MM.1S (cell line): ENCODE results near the gene GRIK3.

Experiments used
- DNase-seq: peaks from one replicate; pipeline ENCODE4 v3.0.0-alpha.2; 2015
- H2AFZ ChIP-seq: fragments of 300-600 bp; sonication (generic); 2 replicates; pipeline ENCODE4 v1.6.0; 2016; ENCODE audit warnings: antibody characterized with exemption, low read length
- H3F3A ChIP-seq: fragments of 300-600 bp; sonication (generic); 2 replicates; pipeline ENCODE4 v1.6.1; 2016; ENCODE audit warnings: mild to moderate bottlenecking, antibody characterized with exemption, low read length, moderate library complexity, mixed read lengths; ENCODE audit not compliant: insufficient read depth
- H3K27ac ChIP-seq: fragments of 300-600 bp; sonication (generic); 2 replicates; pipeline ENCODE4 v1.5.1; 2016; ENCODE audit warnings: mild to moderate bottlenecking, low read length
- H3K27me3 ChIP-seq: fragments of 300-600 bp; sonication (generic); replicated peaks from 2 replicates; pipeline ENCODE4 v1.6.0; 2016; ENCODE audit warnings: low read length; ENCODE audit not compliant: insufficient read depth
- H3K36me3 ChIP-seq: fragments of 300-600 bp; sonication (generic); replicated peaks from 2 replicates; pipeline ENCODE4 v1.6.1; 2016; ENCODE audit warnings: mild to moderate bottlenecking, low read length, mixed read lengths; ENCODE audit not compliant: insufficient read depth
- H3K4me1 ChIP-seq: fragments of 300-600 bp; sonication (generic); 2 replicates; pipeline ENCODE4 v1.6.1; 2016; ENCODE audit warnings: low read length, mixed read lengths
- H3K4me2 ChIP-seq: fragments of 300-600 bp; sonication (generic); 2 replicates; pipeline ENCODE4 v1.6.0; 2016; ENCODE audit warnings: low read depth, low read length
- H3K4me3 ChIP-seq: fragments of 300-600 bp; sonication (generic); 2 replicates; pipeline ENCODE4 v1.5.1; 2016; ENCODE audit warnings: low read length, mixed read lengths
- H3K79me2 ChIP-seq: fragments of 300-600 bp; sonication (generic); 2 replicates; pipeline ENCODE4 v1.6.1; 2016; ENCODE audit warnings: mixed run types, low read length, mixed read lengths
- H3K9ac ChIP-seq: fragments of 300-600 bp; sonication (generic); 2 replicates; pipeline ENCODE4 v1.6.1; 2016; ENCODE audit warnings: low read length, mixed read lengths
- H3K9me2 ChIP-seq: fragments of 300-600 bp; sonication (generic); replicated peaks from 2 replicates; pipeline ENCODE4 v1.6.1; 2016; ENCODE audit warnings: mild to moderate bottlenecking, low read length, mixed read lengths; ENCODE audit not compliant: insufficient read depth
- H3K9me3 ChIP-seq: fragments of 300-600 bp; sonication (generic); replicated peaks from 2 replicates; pipeline ENCODE4 v1.6.1; 2016; ENCODE audit warnings: mild to moderate bottlenecking, low read length, mixed read lengths; ENCODE audit not compliant: insufficient read depth
- H4K20me1 ChIP-seq: fragments of 300-600 bp; sonication (generic); 2 replicates; pipeline ENCODE4 v1.6.1; 2016; ENCODE audit warnings: mild to moderate bottlenecking, low read length, moderate library complexity, mixed read lengths; ENCODE audit not compliant: insufficient read depth
- CTCF ChIP-seq: fragments of 300-600 bp; sonication (generic); IDR thresholded peaks from 2 replicates; pipeline ENCODE4 v1.5.1; 2016; ENCODE audit warnings: antibody characterized with exemption, low read length, mixed read lengths
- EZH2 ChIP-seq: fragments of 300-600 bp; sonication (generic); optimal IDR thresholded peaks from 2 replicates; pipeline ENCODE3; 2017; ENCODE audit warnings: low read depth, mild to moderate bottlenecking, antibody characterized with exemption, low read length, mixed read lengths
- EZH2phosphoT487 ChIP-seq: fragments of 300-600 bp; sonication (generic); IDR thresholded peaks from 2 replicates; pipeline ENCODE4 v1.6.1; 2018; ENCODE audit warnings: antibody characterized with exemption, low read length

The GRIK3 gene

GRCh38 chr1:37078866-37079265, 44.6 kb upstream of the GRIK3 start:
- TF ChIP-seq EZH2phosphoT487 (no peak), CTCF (no peak), EZH2 (no peak)
- no peaks in the 10 kb centered on the region for H3K4me1 ChIP-seq
- no peak overlapping the region for H3K4me3 ChIP-seq
- H3K9me2 ChIP-seq: no peaks in the 10 kb centered on the region
- H4K20me1 ChIP-seq: no peaks in the 10 kb centered on the region
- no peak overlapping the region for H2AFZ ChIP-seq
- no peaks in the 10 kb centered on the region for H3K36me3 ChIP-seq
- no peaks in the 10 kb centered on the region for H3F3A ChIP-seq
- H3K27me3 ChIP-seq: peaks cover 76% of the 10 kb centered on the region
- no peaks in the 10 kb centered on the region for H3K9me3 ChIP-seq
- H3K27ac ChIP-seq: no peak overlapping the region
- H3K4me2 ChIP-seq: no peak overlapping the region
- no peak overlapping the region for H3K9ac ChIP-seq
- no peaks in the 10 kb centered on the region for H3K79me2 ChIP-seq
- DNase-seq: no peak

GRCh38 chr1:37076168-37076567, 41.9 kb upstream of the GRIK3 start:
- Histone ChIP-seq H3K79me2 (no peaks in the 10 kb centered on the region), H3K36me3 (no peaks in the 10 kb centered on the region), H3K27ac (no peak overlapping the region), H3F3A (no peaks in the 10 kb centered on the region), H3K4me2 (no peak overlapping the region), H4K20me1 (no peaks in the 10 kb centered on the region), H3K9me3 (no peaks in the 10 kb centered on the region), H3K4me1 (no peaks in the 10 kb centered on the region), H2AFZ (no peak overlapping the region), H3K9ac (no peak overlapping the region), H3K4me3 (no peak overlapping the region), H3K9me2 (no peaks in the 10 kb centered on the region), H3K27me3 (peaks cover 84% of the 10 kb centered on the region)
- no peak for DNase-seq
- TF ChIP-seq EZH2phosphoT487: no peak
- TF ChIP-seq CTCF: no peak
- no peak for TF ChIP-seq EZH2

GRCh38 chr1:37073854-37074379, 39.6 kb upstream of the GRIK3 start:
- Histone ChIP-seq H3K27me3 (peaks cover 100% of the 10 kb centered on the region), H3F3A (no peaks in the 10 kb centered on the region), H3K9ac (no peak overlapping the region), H2AFZ (no peak overlapping the region), H3K27ac (no peak overlapping the region), H3K79me2 (no peaks in the 10 kb centered on the region), H3K36me3 (no peaks in the 10 kb centered on the region), H3K9me3 (no peaks in the 10 kb centered on the region), H3K4me1 (no peaks in the 10 kb centered on the region), H3K9me2 (no peaks in the 10 kb centered on the region), H3K4me2 (no peak overlapping the region), H4K20me1 (no peaks in the 10 kb centered on the region), H3K4me3 (no peak overlapping the region)
- no peak for DNase-seq
- TF ChIP-seq EZH2: no peak
- TF ChIP-seq EZH2phosphoT487: no peak
- no peak for TF ChIP-seq CTCF
